ENCODE measurements around the gene CHD1. TPM values are rescaled to one million over a fixed set of nuclear protein-coding genes. Genes with fewer than 3 reads are reported as not detected.

CHD1 gene
- total and polyA plus RNA-seq, 2 of the 13 experiments (the other 11 are each of a cell fraction or from before 2014, with no cell fraction given): 22.8 to 55.9 TPM

DNA sequence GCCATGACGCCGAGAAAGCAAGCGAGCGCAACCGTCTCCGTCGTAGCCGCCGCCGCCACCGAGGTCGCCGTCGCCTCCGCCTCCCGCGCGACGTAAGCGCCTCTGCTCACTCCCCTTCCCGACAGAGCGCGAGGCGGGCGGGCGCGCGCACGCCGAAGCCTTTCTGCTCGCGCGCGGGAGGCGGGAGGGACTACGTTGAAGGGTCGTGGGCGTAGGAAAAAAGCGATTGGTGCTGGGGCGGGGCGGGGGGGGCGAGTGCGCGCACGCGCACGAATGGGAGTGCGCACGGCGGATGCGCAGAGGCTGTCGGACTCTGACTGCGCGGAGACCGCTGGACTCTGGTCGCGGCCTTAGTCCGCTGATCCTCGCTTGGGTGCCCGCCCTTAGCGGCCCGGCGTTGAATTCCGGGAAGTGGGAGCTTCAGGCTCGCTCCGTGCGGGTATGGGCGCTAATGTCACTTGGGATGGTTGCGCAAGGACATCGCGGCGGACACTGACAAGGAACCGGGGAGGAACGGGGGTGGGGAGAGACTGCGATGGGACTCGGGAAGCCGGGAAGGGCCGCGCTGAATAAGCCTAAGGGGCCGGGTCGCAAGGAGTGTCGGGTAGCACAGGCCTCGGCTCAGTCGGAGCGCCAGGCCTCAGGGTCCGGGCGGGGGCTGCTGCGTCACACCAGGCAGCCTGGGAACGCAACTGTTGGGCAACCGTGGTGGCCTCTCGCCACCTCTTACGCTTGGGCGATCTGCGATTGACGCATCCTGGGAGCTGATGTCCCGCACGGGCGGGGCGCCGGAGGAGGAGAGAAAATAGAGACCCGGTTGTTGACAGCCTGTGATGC, at the start of gene CHD1 (continued):
- TF ChIP-seq ZBTB43 (CRISPR knock-in tag; conservative IDR thresholded peaks at IDR 0.05) (no peak), CCDC6 (CRISPR knock-in tag; IDR thresholded peaks at IDR 0.05) (peak; percentile 24; the same call in 1 of the 2 replicates), HOXA3 (CRISPR knock-in tag; IDR thresholded peaks at IDR 0.05) (peak; percentile 95), ZNF232 (CRISPR knock-in tag; IDR thresholded peaks at IDR 0.05; ENCODE audit: borderline replicate concordance) (peak; percentile 81; the same call in 1 of the 2 replicates), BRD4 (CRISPR knock-in tag; IDR thresholded peaks at IDR 0.05) (peak; percentile 79; the same call in 1 of the 2 replicates), MXI1 (IDR thresholded peaks at IDR 0.05; ENCODE audit: borderline replicate concordance, low read depth, low read length) (peak; percentile 59; the same call in 1 of the 3 replicates), ZNF138 (CRISPR knock-in tag; IDR thresholded peaks at IDR 0.05; ENCODE audit: low read depth) (peak; percentile 62), HOXD1 (CRISPR knock-in tag; IDR thresholded peaks at IDR 0.05) (peak; percentile 84), NKX3-1 (CRISPR knock-in tag; IDR thresholded peaks at IDR 0.05) (peak; percentile 46; the same call in 1 of the 2 replicates), SNAPC2 (CRISPR knock-in tag; IDR thresholded peaks at IDR 0.05) (peak; percentile 79; the same call in 1 of the 2 replicates), HDAC6 (IDR thresholded peaks at IDR 0.05; ENCODE audit: low read depth, low read length) (no peak), JUN (CRISPR knock-in tag; IDR thresholded peaks at IDR 0.05) (peak; percentile 52; the same call in 1 of the 2 replicates), AKNA (CRISPR knock-in tag; IDR thresholded peaks at IDR 0.05; ENCODE audit: borderline replicate concordance) (no peak), HOXA5 (CRISPR knock-in tag; IDR thresholded peaks at IDR 0.05) (peak; percentile 96)
- TF ChIP-seq, protein P1, sequence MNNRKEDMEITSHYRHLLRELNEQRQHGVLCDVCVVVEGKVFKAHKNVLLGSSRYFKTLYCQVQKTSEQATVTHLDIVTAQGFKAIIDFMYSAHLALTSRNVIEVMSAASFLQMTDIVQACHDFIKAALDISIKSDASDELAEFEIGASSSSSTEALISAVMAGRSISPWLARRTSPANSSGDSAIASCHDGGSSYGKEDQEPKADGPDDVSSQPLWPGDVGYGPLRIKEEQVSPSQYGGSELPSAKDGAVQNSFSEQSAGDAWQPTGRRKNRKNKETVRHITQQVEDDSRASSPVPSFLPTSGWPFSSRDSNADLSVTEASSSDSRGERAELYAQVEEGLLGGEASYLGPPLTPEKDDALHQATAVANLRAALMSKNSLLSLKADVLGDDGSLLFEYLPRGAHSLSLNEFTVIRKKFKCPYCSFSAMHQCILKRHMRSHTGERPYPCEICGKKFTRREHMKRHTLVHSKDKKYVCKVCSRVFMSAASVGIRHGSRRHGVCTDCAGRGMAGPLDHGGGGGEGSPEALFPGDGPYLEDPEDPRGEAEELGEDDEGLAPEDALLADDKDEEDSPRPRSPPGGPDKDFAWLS (CRISPR knock-in tag; IDR thresholded peaks at IDR 0.05; ENCODE audit: borderline replicate concordance): no peak
- TF ChIP-seq, protein P2, sequence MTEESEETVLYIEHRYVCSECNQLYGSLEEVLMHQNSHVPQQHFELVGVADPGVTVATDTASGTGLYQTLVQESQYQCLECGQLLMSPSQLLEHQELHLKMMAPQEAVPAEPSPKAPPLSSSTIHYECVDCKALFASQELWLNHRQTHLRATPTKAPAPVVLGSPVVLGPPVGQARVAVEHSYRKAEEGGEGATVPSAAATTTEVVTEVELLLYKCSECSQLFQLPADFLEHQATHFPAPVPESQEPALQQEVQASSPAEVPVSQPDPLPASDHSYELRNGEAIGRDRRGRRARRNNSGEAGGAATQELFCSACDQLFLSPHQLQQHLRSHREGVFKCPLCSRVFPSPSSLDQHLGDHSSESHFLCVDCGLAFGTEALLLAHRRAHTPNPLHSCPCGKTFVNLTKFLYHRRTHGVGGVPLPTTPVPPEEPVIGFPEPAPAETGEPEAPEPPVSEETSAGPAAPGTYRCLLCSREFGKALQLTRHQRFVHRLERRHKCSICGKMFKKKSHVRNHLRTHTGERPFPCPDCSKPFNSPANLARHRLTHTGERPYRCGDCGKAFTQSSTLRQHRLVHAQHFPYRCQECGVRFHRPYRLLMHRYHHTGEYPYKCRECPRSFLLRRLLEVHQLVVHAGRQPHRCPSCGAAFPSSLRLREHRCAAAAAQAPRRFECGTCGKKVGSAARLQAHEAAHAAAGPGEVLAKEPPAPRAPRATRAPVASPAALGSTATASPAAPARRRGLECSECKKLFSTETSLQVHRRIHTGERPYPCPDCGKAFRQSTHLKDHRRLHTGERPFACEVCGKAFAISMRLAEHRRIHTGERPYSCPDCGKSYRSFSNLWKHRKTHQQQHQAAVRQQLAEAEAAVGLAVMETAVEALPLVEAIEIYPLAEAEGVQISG (CRISPR knock-in tag; IDR thresholded peaks at IDR 0.05): peak; percentile 80

All from HepG2 (cell line).